HepG2 (cell line): ENCODE data around the gene NFE2L1. TPM values are rescaled to one million over a fixed set of nuclear protein-coding genes. Genes with fewer than 3 reads are reported as not detected.

Experiments used
- ATAD3A ChIP-seq: sonication (generic); formaldehyde crosslinking; IDR thresholded peaks from 2 replicates; pipeline ENCODE4 v1.4.0; 2020; ENCODE audit warnings: missing genetic modification reagents
- KDM5B ChIP-seq: sonication (generic); formaldehyde crosslinking; IDR thresholded peaks from 2 replicates; pipeline ENCODE4 v1.4.0; 2020; ENCODE audit warnings: missing genetic modification reagents, mild to moderate bottlenecking, borderline replicate concordance
- MAFK ChIP-seq, 2 experiments: IDR thresholded peaks in 1 of 2; conservative IDR thresholded peaks in 1 of 2; 2 replicates each; pipeline ENCODE4 v1.6.1; 2011; ENCODE audit warnings: improper control_type of control experiment in 2 of 2, low read length in 2 of 2
- MLX ChIP-seq: IDR thresholded peaks from 2 replicates; pipeline ENCODE4 v1.6.1; 2016
- PHF21A ChIP-seq: sonication (generic); formaldehyde crosslinking; IDR thresholded peaks from 2 replicates; pipeline ENCODE4 v1.5.0; 2020; ENCODE audit warnings: mild to moderate bottlenecking, missing genetic modification reagents
- RFXAP ChIP-seq: sonication (generic); formaldehyde crosslinking; IDR thresholded peaks from 2 replicates; pipeline ENCODE4 v1.4.0; 2020; ENCODE audit warnings: missing genetic modification reagents, borderline replicate concordance
- SATB2 ChIP-seq: sonication (generic); formaldehyde crosslinking; IDR thresholded peaks from 2 replicates; pipeline ENCODE4 v1.5.0; 2020; ENCODE audit warnings: missing genetic modification reagents
- TBX3 ChIP-seq: fragments of 450-650 bp; IDR thresholded peaks from 2 replicates; pipeline ENCODE4 v1.6.1; 2017; ENCODE audit warnings: antibody characterized with exemption, mild to moderate bottlenecking, inconsistent platforms, borderline replicate concordance
- ZNF670 ChIP-seq: sonication (generic); formaldehyde crosslinking; IDR thresholded peaks from 2 replicates; pipeline ENCODE4 v1.8.0; 2022; ENCODE audit warnings: mild to moderate bottlenecking, missing genetic modification reagents, borderline replicate concordance
- polyA plus RNA-seq, 8 experiments: library from polyadenylated mRNA; depleted of rRNA in 3 of 8; stranded (reverse) in 7 of 8; unstranded in 1 of 8; fragments of >200 nt; fragmentation: Illumina TruSeq in 4 of 8; extraction: Trizol in 4 of 8; gene quantifications; 2 replicates each; pipeline versions ENCODE4 v1.2.1 to v1.2.3, GENCODE V29; 2011 to 2016; ENCODE audit warnings: low read depth in 4 of 8, missing spikeins in 1 of 8, mixed read lengths in 1 of 8; ENCODE audit not compliant: insufficient read depth in 1 of 8
- total RNA-seq, 5 experiments: library from RNA; depleted of rRNA; stranded (reverse); fragments of >200 nt; fragmentation: Illumina TruSeq; extraction: Trizol; gene quantifications; 2 replicates each; pipeline ENCODE4 v1.2.3, GENCODE V29; 2016; ENCODE audit warnings: low read depth in 1 of 5
- TF ChIP-seq, protein P1 (sequence below): IDR thresholded peaks from 2 replicates; pipeline ENCODE4 v1.6.1; 2016; ENCODE audit warnings: low read depth, control low read depth
- TF ChIP-seq, protein P2 (sequence below): sonication (generic); formaldehyde crosslinking; IDR thresholded peaks from 2 replicates; pipeline ENCODE4 v1.5.0; 2020; ENCODE audit warnings: mild to moderate bottlenecking, low read depth, missing genetic modification reagents, borderline replicate concordance
- TF ChIP-seq, protein P3 (sequence below): sonication (generic); IDR thresholded peaks from 2 replicates; pipeline ENCODE4 v1.6.1; 2016; ENCODE audit warnings: low read depth, borderline replicate concordance

The NFE2L1 gene
- total and polyA plus RNA-seq, 2 of the 13 experiments (the other 11 are each of a cell fraction or from before 2014, with no cell fraction given): 67.0 to 234 TPM

GRCh38 chr17:48002266-48002915 lies 45.8 kb upstream of the NFE2L1 start (continued):
- TF ChIP-seq MLX (CRISPR knock-in tag): no peak
- TF ChIP-seq PHF21A (CRISPR knock-in tag): no peak
- TF ChIP-seq KDM5B (CRISPR knock-in tag): no peak
- no peak for TF ChIP-seq ATAD3A (CRISPR knock-in tag)
- TF ChIP-seq, protein P1, sequence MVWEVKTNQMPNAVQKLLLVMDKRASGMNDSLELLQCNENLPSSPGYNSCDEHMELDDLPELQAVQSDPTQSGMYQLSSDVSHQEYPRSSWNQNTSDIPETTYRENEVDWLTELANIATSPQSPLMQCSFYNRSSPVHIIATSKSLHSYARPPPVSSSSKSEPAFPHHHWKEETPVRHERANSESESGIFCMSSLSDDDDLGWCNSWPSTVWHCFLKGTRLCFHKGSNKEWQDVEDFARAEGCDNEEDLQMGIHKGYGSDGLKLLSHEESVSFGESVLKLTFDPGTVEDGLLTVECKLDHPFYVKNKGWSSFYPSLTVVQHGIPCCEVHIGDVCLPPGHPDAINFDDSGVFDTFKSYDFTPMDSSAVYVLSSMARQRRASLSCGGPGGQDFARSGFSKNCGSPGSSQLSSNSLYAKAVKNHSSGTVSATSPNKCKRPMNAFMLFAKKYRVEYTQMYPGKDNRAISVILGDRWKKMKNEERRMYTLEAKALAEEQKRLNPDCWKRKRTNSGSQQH (CRISPR knock-in tag): no peak
- peak; percentile 54 to 68; a peak in 3 of 4 replicates for TF ChIP-seq MAFK (conservative IDR thresholded peaks at IDR 0.05 in 1 of 2, IDR thresholded peaks at IDR 0.05 in 1 of 2; ENCODE audit: low read length in 2 of 2)
- TF ChIP-seq, protein P2, sequence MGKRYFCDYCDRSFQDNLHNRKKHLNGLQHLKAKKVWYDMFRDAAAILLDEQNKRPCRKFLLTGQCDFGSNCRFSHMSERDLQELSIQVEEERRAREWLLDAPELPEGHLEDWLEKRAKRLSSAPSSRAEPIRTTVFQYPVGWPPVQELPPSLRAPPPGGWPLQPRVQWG (CRISPR knock-in tag): no peak
- TF ChIP-seq SATB2: no peak
- TF ChIP-seq RFXAP (CRISPR knock-in tag): no peak
- TF ChIP-seq, protein P3, sequence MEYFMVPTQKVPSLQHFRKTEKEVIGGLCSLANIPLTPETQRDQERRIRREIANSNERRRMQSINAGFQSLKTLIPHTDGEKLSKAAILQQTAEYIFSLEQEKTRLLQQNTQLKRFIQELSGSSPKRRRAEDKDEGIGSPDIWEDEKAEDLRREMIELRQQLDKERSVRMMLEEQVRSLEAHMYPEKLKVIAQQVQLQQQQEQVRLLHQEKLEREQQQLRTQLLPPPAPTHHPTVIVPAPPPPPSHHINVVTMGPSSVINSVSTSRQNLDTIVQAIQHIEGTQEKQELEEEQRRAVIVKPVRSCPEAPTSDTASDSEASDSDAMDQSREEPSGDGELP: 0 out of 2 replicates have a peak, but pooled peaks have one; percentile 33
- TF ChIP-seq TBX3: no peak
- TF ChIP-seq ZNF670: no peak
